Sigmoid colon (tissue), 7 donors: ENCODE data around the gene MTFP1. TPM values are rescaled to one million over a fixed set of nuclear protein-coding genes. Genes with fewer than 3 reads are reported as not detected.
"Not testable (repeated sequence)": the region's sequence is repeated elsewhere in the genome, so short reads cannot be mapped to it uniquely, and the experiment has no call there.

Experiments used
- DNase-seq: peaks from one replicate; pipeline ENCODE4 v3.0.0-alpha.2; 2019
- H3K27ac ChIP-seq, 4 donors: fragments of 200-600 bp; sonication (generic); one replicate each; pipeline ENCODE4 v1.5.1; 2016 to 2019; ENCODE audit warnings: mild to moderate bottlenecking in 1 of 4
- H3K27me3 ChIP-seq, 3 donors: fragments of 200-600 bp; sonication (generic); one replicate each; pipeline ENCODE4 v1.5.1; 2019; ENCODE audit warnings: mild to moderate bottlenecking in 1 of 3
- H3K36me3 ChIP-seq, 4 donors: fragments of 200-600 bp; sonication (generic); one replicate each; pipeline ENCODE4 v1.5.1; 2016 to 2019
- H3K4me1 ChIP-seq, 4 donors: fragments of 200-600 bp; sonication (generic); one replicate each; pipeline ENCODE4 v1.5.1; 2017 to 2019
- H3K4me3 ChIP-seq, 4 donors: fragments of 200-600 bp; sonication (generic); one replicate each; pipeline ENCODE4 v1.5.1; 2017 to 2019; ENCODE audit warnings: mild to moderate bottlenecking in 2 of 4, moderate library complexity in 1 of 4
- H3K9me3 ChIP-seq, 4 donors: fragments of 200-600 bp in 3 of 4; sonication (generic) in 3 of 4; one replicate each; pipeline versions ENCODE4 v1.5.1 to v1.6.1; 2013 to 2019
- CTCF ChIP-seq, 4 experiments: fragments of 450-650 bp in 3 of 4; fragments of 200-600 bp in 1 of 4; IDR thresholded peaks; one replicate each; pipeline ENCODE4 v1.5.1; 2016 to 2019; ENCODE audit warnings: antibody characterized with exemption in 4 of 4, mild to moderate bottlenecking in 3 of 4, moderate library complexity in 2 of 4
- EP300 ChIP-seq, 4 donors: sonication (generic); formaldehyde crosslinking; IDR thresholded peaks; one replicate each; pipeline ENCODE4 v1.6.1; 2017; ENCODE audit warnings: antibody characterized with exemption in 4 of 4
- POLR2A ChIP-seq, 2 donors: fragments of 450-650 bp; IDR thresholded peaks; one replicate each; pipeline ENCODE4 v1.6.1; 2016; ENCODE audit warnings: antibody characterized with exemption in 2 of 2, mild to moderate bottlenecking in 2 of 2, moderate library complexity in 2 of 2
- POLR2AphosphoS5 ChIP-seq, 4 donors: sonication (generic); formaldehyde crosslinking; IDR thresholded peaks; one replicate each; pipeline ENCODE4 v1.6.1; 2017; ENCODE audit warnings: antibody characterized with exemption in 4 of 4
- WGBS, 2 donors: extraction: QIAGEN DNeasy Blood & Tissue Kit; methylation state at CpG; one replicate each; pipeline ENCODE4 v1.1.7; 2013; 5-methylcytosine and 5-hydroxymethylcytosine counted together
- intact Hi-C: fragments of 100-400 bp; cut with DNase I; formaldehyde crosslinking; loops from one replicate; pipeline ENCODE4 v1.15.1; 2023
- polyA plus RNA-seq, 3 donors: library from polyadenylated mRNA; stranded (reverse); fragments of 200-250 nt; gene quantifications; one replicate each; pipeline ENCODE4 v1.2.3, GENCODE V29; 2013
- total RNA-seq, 4 donors: library from RNA; depleted of rRNA; stranded (reverse); fragments of >200 nt; gene quantifications; one replicate each; pipeline ENCODE4 v1.1.0, GENCODE V29; 2016
- donor health status: healthy with polysubstance abuse.
- donor health status: Bipolar disorder and iron deficiency.
- donor health status: healthy.

MTFP1 gene
- total and polyA plus RNA-seq, 7 donors: 2.9 to 38.5 (median 7.1) TPM

- H3K27ac ChIP-seq: no peak overlapping the region
- no peak for DNase-seq
- 81 to 83% methylated on average over 1 of the region's 1 CpG for WGBS, 2 donors
- no peaks in the 10 kb centered on the region for H3K27me3 ChIP-seq
- no peak for TF ChIP-seq CTCF (IDR thresholded peaks at IDR 0.05)
- H3K4me3 ChIP-seq: no peak overlapping the region
- no peaks in the 10 kb centered on the region for H3K36me3 ChIP-seq
- H3K9me3 ChIP-seq: no peaks in the 10 kb centered on the region
- intact Hi-C loops: no loop called here
- H3K4me1 ChIP-seq: peaks cover 0 to 32% (median 23%) of the 10 kb centered on the region in 4 donors
These were observed 25.4 kb upstream of the MTFP1 start for GRCh38 chr22:30400159-30400558.

GRCh38 chr22:30401024-30401423 is 24.5 kb upstream of the MTFP1 start:
- intact Hi-C loops, H3K36me3 ChIP-seq, H3K9me3 ChIP-seq, DNase-seq, H3K27me3 ChIP-seq, H3K27ac ChIP-seq, H3K4me3 ChIP-seq: not testable (repeated sequence)
- H3K4me1 ChIP-seq: peaks cover 0 to 31% (median 23%) of the 10 kb centered on the region in 4 donors
- 95 to 98% methylated on average over 3 of the region's 3 CpGs for WGBS, 2 donors

- Histone ChIP-seq H3K4me1 (peaks cover 0 to 20% (median 13%) of the 10 kb centered on the region in 4 donors), H3K27me3 (no peaks in the 10 kb centered on the region), H3K36me3 (peaks cover 0 to 9% (median 2%) of the 10 kb centered on the region in 4 donors), H3K9me3 (no peaks in the 10 kb centered on the region), H3K27ac (no peak overlapping the region), H3K4me3 (no peak overlapping the region)
- TF ChIP-seq CTCF (IDR thresholded peaks at IDR 0.05) (no peak), POLR2A (IDR thresholded peaks at IDR 0.05) (no peak), POLR2AphosphoS5 (IDR thresholded peaks at IDR 0.05) (no peak), EP300 (IDR thresholded peaks at IDR 0.05) (no peak)
- no peak for DNase-seq
- intact Hi-C loops: no loop called here
- 77 to 80% methylated on average over 5 of the region's 5 CpGs for WGBS, 2 donors
These were observed 23.4 kb upstream of the MTFP1 start for GRCh38 chr22:30402028-30402765.

- DNase-seq, H3K27ac ChIP-seq, H3K4me3 ChIP-seq, intact Hi-C loops, H3K27me3 ChIP-seq, H3K9me3 ChIP-seq: not testable (repeated sequence)
- WGBS, 2 donors: 95 to 96% methylated on average over 5 of the region's 5 CpGs
- peaks cover 0 to 10% (median 4%) of the 10 kb centered on the region in 4 donors for H3K36me3 ChIP-seq
- peaks cover 0 to 15% (median 8%) of the 10 kb centered on the region in 4 donors for H3K4me1 ChIP-seq
These were observed 22.8 kb upstream of the MTFP1 start for GRCh38 chr22:30402766-30403104.

- no peaks in the 10 kb centered on the region for H3K9me3 ChIP-seq
- intact Hi-C loops: no loop called here
- no peaks in the 10 kb centered on the region for H3K27me3 ChIP-seq
- H3K27ac ChIP-seq: no peak overlapping the region
- peaks cover 0 to 25% (median 9%) of the 10 kb centered on the region in 4 donors for H3K36me3 ChIP-seq
- H3K4me1 ChIP-seq: peaks cover 0 to 4% (median 0%) of the 10 kb centered on the region in 4 donors
- TF ChIP-seq POLR2A (IDR thresholded peaks at IDR 0.05) (no peak), POLR2AphosphoS5 (IDR thresholded peaks at IDR 0.05) (no peak), EP300 (IDR thresholded peaks at IDR 0.05) (no peak), CTCF (IDR thresholded peaks at IDR 0.05) (no peak)
- 78 to 88% methylated on average over 6 of the region's 6 CpGs for WGBS, 2 donors
- no peak overlapping the region for H3K4me3 ChIP-seq
- no peak for DNase-seq
These were observed 21.3 kb upstream of the MTFP1 start for GRCh38 chr22:30404307-30404706.

GRCh38 chr22:30405731-30406130 is 19.8 kb upstream of the MTFP1 start:
- Histone ChIP-seq H3K36me3 (peaks cover 0 to 39% (median 9%) of the 10 kb centered on the region in 4 donors), H3K9me3 (no peaks in the 10 kb centered on the region), H3K27ac (no peak overlapping the region), H3K4me3 (no peak overlapping the region), H3K27me3 (no peaks in the 10 kb centered on the region), H3K4me1 (peaks cover 0 to 4% (median 0%) of the 10 kb centered on the region in 4 donors)
- intact Hi-C loops: no loop called here
- TF ChIP-seq EP300 (IDR thresholded peaks at IDR 0.05) (no peak), POLR2AphosphoS5 (IDR thresholded peaks at IDR 0.05) (no peak), POLR2A (IDR thresholded peaks at IDR 0.05) (no peak), CTCF (IDR thresholded peaks at IDR 0.05) (no peak)
- DNase-seq: no peak
- 55 to 66% methylated on average over 4 of the region's 4 CpGs for WGBS, 2 donors
